ENCODE results near the gene PCED1B. TPM values are rescaled to one million over a fixed set of nuclear protein-coding genes. Genes with fewer than 3 reads are reported as not detected.
"Not testable (repeated sequence)": the region's sequence is repeated elsewhere in the genome, so short reads cannot be mapped to it uniquely, and the experiment has no call there.

The PCED1B gene
- polyA plus RNA-seq, 1 donor = 0.72 TPM

DNA sequence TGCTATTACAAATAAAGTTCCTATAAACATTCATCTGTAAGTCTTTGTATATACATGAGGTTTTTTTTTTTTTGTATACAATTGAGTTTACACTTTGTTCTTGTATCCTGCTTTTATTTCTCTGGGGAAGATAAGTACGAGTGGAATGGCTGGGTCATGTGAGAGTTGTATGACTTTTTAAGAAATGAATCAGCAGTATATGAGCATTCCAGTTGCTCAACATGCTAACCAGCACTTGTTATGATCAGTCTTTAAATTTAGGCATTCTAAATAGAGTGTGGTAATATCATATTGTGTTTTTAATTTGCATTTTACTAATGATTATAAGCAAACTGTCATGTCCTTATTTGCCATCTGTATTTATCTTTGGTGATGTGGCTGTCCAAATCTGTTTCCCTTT is 45.0 kb downstream of the PCED1B start:
- no peak for DNase-seq

- no peak for DNase-seq
Measured at GRCh38 chr12:47126246-47126645, 46.8 kb downstream of the PCED1B start.

- no peak for DNase-seq
Measured at GRCh38 chr12:47131011-47131410, 51.6 kb downstream of the PCED1B start.

DNA sequence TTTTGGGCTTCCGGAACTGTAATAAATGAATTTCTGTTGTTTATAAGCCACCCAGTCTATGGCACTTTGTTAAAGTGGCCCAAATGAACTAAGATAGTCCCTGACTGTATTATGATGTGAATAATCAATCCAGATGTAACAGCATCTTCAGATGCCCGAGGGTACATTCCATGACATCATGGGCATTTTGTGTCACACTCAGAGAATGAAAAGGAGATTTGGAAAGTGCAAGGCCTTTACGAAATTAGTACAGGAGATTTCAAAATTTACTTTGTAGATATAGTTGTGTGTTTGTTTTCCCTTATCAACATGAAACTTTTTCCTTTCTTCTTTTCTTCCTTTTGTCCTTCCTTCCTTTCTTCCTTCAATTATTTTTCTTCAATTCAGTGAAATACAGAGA is 54.6 kb downstream of the PCED1B start:
- DNase-seq = no peak

- no peak for DNase-seq
Measured at GRCh38 chr12:47135578-47135977, 56.2 kb downstream of the PCED1B start.

DNA sequence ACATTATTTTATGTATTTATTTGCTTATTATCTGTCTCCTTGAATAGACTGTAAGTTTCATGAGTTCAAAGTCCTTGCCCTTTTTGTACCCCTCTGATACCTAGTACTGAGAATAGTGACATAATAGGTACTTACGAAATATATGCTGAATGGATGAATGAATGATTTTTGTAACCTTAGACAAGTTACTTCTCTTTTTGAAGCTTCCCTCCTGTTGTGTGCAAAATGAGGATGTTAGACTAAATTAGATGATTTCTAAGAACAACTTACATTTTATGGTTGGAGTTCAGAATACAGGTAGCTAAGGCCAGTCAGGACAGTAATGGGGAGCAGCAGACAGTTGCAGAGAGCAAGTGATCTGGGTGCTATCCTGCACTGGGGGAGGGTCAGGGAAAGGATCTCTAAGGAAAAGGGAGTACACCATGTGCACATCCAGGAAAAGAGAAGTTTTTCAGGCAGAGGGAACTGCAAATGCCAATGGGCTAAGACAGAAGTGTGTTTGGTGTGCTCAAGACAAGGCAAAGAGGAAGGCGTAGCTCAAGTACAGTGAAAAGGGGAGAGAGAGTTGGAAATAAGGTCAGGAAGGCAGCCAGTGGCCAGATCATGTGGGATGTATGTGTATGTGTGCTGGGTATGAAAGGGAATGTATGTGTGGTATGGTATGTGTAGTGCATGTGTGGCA is 59.7 kb downstream of the PCED1B start:
- DNase-seq = no peak

GRCh38 chr12:47141459-47141858 is 62.0 kb downstream of the PCED1B start:
- no peak for DNase-seq

GRCh38 chr12:47144769-47145168 is 65.3 kb downstream of the PCED1B start:
- no peak for DNase-seq

DNA sequence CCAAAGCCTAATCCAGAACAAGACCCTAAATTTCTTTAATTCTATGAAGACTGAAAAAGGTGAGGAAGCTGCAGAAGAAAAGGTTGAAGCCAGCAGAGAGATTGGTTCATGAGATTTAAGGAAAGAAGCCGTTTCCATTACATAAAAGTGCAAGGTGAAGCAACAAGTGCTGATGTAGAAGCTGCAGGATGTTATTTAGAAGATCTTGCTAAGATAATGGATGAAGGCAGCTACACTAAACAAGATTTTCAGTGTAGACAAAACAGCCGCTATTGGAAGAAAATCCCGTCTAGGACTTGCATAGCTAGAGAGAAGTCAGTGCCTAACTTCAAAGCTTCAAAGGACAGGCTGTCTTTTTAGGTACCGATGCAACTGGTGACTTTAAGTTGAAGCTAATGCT is 65.8 kb downstream of the PCED1B start:
- DNase-seq = no peak

DNA sequence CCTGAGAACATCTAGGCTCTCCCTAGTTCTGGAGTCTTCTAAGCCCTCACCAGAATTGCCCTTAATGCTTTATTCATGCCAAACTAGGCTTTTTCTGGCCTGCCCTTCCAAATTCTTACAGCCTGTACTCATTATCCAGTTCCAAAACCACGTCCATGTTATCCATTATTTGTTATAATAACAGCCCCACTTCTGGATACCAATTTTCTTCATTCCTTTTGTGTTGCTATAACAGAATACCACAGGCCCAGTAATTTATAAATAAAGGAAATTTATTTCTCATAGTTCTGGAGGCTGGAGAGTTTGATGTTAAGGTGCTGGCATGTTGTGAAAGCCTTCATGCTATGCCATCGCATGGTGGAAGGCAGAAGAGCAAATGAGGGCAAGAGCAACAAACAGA is 68.3 kb downstream of the PCED1B start:
- no peak for DNase-seq

GRCh38 chr12:47149146-47149545 is 69.7 kb downstream of the PCED1B start:
- DNase-seq = no peak

GRCh38 chr12:47152095-47152494 is 72.7 kb downstream of the PCED1B start:
- DNase-seq = no peak

DNA sequence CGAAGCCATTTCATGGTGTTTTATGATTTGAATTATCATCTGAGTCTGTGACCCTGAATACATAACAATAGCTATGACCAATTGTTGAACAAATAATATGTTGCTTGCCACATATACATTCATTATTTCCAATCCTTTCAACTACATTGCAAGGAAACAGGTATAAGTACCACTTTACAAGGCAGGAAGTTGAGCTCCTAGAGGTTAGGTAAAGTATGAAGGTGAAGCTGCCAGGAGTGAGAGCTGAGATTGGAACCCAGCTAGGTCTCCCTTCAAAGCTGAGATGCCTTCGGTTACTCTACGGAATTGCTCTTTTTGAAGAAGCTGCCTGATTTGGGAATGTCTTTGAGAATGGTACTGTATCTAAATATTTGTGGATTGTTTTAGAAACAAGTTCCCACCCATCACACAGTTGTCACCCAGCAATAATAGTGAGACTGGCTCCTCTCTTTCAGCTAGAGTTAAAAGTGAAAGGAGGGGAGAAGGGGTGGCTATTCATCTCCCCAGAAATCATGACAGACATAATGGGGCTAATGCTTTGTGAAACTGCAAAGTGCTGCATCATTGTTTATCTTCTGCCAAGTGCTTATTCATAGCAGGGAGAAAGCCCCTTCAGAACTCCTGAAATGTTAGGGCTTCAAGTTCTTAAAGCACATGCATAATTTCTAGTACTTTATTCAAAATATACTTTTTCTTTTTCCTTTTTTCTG is 76.2 kb downstream of the PCED1B start:
- DNase-seq = no peak

DNA sequence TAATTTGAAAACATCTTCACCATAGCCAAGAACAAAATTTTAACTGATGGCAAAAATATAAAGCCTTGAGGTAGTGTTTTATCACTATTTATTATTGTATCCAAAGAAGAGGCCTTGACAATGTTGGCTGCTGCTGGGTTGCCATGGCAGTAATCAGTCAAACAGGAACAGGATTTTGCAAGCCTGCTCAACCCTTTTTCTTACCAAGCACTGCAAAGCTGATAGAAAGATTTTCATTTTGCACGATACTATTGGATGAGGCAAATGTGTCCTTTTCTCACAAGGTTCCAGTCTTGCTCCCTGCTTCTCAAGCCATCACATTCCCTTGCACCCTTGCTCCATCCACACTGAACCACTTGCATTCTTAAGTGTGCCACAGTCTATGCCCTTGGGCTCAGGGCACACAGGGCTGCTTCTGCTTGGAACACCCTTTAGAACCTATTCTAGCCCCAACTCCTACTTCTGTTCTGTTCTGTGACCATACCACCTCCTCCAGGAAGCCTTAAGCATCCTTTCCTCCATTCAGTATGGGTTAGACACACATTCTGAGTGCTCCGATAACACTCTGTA is 76.8 kb downstream of the PCED1B start:
- no peak for DNase-seq

DNA sequence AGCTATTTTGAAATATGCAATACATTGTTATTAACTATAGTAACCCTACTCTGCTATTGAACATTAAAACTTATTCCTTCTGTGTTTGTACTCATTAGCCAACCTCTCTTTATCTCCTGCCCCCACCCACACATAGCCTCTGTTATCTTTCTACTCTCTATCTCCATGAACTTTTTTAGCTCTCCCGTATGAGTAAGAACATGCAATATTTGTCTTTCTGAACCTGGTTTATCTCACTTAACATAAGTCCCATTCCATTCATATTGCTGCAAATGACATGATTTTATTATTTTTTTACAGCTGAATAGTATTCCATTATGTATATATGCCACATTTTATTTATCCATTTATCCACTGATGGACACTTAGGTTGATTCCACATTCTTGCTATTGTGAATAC is 79.4 kb downstream of the PCED1B start:
- no peak for DNase-seq

- no peak for DNase-seq
Measured at GRCh38 chr12:47159348-47159747, 79.9 kb downstream of the PCED1B start.

DNA sequence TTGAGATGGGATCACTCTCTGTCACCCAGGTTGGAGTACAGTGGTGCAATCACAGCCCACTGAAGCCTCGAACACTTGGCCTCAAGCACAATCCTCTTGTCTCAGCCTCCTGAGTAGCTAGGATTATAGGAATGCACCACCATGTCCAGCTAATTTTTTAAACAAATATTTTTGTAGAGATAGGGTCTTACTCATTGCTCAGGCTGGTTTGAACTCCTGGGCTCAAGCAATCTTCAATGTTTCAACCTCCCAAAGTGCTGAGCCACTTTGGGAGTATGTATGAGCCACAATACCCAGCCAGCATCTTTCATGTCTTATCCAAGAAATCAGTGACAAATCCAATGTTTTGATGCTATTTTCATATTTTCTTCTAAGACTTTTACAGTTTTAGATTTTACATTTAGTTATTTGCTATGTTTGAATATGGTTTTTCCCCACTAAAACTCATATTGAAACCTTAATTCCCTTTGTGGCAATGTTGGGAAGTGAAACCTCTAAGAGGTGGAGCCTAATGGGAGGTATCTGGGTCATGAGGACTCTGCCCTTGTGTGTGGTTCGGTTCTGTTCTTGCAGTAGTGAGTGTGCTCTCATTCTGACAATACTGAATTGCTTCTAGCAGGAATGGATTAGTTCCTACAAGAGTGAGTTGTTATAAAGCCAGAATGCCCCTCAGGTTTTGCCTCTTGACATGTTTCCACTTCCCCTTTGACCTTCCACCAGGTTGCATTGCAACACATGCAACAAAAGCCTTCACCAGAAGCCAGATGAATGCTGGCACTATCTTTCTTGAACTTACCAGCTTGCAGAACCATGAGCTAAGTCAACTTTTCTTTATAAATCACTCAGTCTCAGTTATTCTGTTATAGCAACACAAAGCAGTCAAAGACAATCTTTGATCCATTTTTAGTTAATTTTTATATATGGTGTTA is 81.2 kb downstream of the PCED1B start:
- no peak for DNase-seq

DNA sequence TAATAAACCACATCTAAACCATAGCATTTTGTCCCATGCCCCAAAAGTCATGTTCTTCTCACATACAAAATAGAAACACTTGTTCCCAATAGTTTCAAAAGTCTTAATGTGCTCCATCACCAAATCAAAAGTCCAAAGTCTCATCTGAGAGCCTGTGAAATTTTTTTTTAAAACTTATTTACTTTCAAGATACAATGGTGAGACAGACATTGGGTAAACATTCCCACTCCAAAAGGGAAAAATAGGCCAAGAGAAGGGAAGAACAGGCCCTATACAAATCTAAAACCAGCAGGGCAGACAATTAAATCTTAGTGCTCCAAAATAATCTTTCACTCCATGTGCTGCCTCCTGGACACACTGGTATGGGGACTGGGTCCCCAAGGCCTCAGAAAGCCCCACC is 84.7 kb downstream of the PCED1B start:
- DNase-seq = no peak

- DNase-seq = no peak
Measured at GRCh38 chr12:47164724-47165439, 85.5 kb downstream of the PCED1B start.

DNA sequence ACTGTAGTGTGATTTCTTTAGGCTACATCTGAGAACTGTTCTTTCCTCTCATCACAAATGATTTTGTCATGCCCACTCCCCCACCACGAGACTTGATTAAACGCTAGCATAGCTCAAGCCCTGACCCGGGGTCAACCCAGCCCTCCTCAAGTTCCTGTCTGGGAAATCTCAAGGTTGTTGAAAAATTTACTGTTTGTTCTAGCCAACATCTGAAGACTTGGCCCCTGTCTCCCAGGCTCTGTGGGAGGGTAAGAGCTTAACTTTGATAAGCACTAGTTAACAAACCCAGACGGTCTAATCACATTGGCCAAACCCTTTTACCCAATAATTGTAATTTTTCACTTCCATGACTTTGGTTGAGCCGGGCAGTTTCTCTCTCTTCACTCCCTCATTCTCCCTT is 86.5 kb downstream of the PCED1B start:
- DNase-seq = no peak

DNA sequence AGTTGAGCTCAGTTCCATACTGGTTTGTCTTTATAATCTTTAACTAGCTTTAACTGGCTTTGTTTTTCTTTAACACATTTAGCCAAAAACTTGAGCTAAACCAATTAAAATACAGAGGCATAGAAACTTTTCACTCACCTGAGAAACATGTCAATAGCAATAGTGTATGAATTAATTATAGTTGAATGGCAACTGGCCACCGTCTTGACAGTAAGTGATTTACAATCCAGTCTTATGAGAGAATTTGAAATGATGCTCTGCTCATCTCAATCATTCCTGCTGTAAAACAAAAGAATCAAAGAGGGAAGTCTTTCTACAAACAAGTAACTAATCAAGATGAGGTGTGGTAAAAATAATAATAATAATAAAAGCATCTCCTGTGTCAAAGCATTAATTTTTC is 86.9 kb downstream of the PCED1B start:
- no peak for DNase-seq

- not testable (repeated sequence) for DNase-seq
Measured at GRCh38 chr12:47170281-47170680, 90.9 kb downstream of the PCED1B start.
